ENCODE measurements around the gene BTBD9.

DNA sequence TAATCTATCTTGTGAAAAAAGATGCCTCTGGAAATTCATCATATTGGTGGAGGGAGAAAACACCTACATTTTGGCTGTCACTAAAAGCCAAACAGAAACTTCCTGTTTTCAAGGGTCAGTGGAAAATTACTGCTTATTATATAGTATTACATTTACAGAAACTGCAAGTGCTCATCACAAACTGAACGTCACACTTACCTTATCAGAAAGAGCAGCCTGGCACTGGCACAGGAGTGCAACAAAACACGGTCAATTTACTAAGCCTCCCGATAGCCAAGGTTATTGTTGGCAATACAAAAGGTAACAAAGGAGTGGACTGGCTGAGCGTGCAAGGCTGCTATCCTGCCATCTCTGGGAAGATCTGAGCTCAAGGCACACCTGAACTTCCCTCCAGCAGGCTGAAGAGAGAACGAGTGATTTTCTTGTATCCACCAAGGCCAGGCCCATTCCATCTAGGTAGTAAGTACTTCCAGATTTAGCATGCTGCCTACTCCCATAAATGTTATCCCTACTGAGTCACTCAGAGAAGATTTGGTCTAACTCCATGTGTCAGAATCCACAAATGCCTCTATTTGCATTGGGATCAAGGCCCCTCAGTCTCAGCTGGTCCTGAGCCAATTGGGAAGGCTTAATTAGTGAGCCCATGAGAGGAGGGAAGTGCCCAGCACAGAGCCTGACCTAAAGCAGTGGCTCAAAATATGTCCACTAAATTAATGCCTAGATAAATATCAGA lies 399.8 kb downstream of the BTBD9 start:
- TF ChIP-seq, protein P1, sequence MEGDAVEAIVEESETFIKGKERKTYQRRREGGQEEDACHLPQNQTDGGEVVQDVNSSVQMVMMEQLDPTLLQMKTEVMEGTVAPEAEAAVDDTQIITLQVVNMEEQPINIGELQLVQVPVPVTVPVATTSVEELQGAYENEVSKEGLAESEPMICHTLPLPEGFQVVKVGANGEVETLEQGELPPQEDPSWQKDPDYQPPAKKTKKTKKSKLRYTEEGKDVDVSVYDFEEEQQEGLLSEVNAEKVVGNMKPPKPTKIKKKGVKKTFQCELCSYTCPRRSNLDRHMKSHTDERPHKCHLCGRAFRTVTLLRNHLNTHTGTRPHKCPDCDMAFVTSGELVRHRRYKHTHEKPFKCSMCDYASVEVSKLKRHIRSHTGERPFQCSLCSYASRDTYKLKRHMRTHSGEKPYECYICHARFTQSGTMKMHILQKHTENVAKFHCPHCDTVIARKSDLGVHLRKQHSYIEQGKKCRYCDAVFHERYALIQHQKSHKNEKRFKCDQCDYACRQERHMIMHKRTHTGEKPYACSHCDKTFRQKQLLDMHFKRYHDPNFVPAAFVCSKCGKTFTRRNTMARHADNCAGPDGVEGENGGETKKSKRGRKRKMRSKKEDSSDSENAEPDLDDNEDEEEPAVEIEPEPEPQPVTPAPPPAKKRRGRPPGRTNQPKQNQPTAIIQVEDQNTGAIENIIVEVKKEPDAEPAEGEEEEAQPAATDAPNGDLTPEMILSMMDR (IDR thresholded peaks at IDR 0.05): no peak
- no peak for TF ChIP-seq POLR2AphosphoS5 (IDR thresholded peaks at IDR 0.05; ENCODE audit: insufficient read depth in 1 of 2, low read depth in 1 of 2)
- TF ChIP-seq POLR2A (IDR thresholded peaks at IDR 0.05): no peak

All from vagina (tissue), 2 donors.